ENCODE measurements around the gene USP19.
A peak's percentile ranks its signal among the peaks of the same experiment; 100 is the strongest.

The USP19 gene

GRCh38 chr3:49161197-49161596 is 40.6 kb upstream of the USP19 start:
- H3K9me3 ChIP-seq (ENCODE audit: control insufficient read depth, low read length) = no peaks in the 10 kb centered on the region
- no peak overlapping the region for H3K27ac ChIP-seq
- no peak overlapping the region for H3K4me2 ChIP-seq (ENCODE audit: low read length)
- H3K9ac ChIP-seq = no peak overlapping the region
- H3K4me1 ChIP-seq = peaks cover 8% of the 10 kb centered on the region
- H3K4me3 ChIP-seq (ENCODE audit: low read depth, low read length) = no peak overlapping the region
- no peaks in the 10 kb centered on the region for H3K79me2 ChIP-seq
- no peak overlapping the region for H2AFZ ChIP-seq
- no peaks in the 10 kb centered on the region for H3K27me3 ChIP-seq (ENCODE audit: control insufficient read depth, insufficient read depth, low read length)
- no peaks in the 10 kb centered on the region for H3K36me3 ChIP-seq (ENCODE audit: control insufficient read depth, insufficient read depth, low read length)
- TF ChIP-seq CTCF (IDR thresholded peaks at IDR 0.05) = no peak

- no peak overlapping the region for H2AFZ ChIP-seq
- H3K27ac ChIP-seq = no peak overlapping the region
- no peak overlapping the region for H3K9ac ChIP-seq
- H3K4me2 ChIP-seq (ENCODE audit: low read length) = no peak overlapping the region
- no peaks in the 10 kb centered on the region for H3K27me3 ChIP-seq (ENCODE audit: control insufficient read depth, insufficient read depth, low read length)
- H3K4me1 ChIP-seq = peaks cover 8% of the 10 kb centered on the region
- H3K4me3 ChIP-seq (ENCODE audit: low read depth, low read length) = no peak overlapping the region
- H3K9me3 ChIP-seq (ENCODE audit: control insufficient read depth, low read length) = no peaks in the 10 kb centered on the region
- H3K36me3 ChIP-seq (ENCODE audit: control insufficient read depth, insufficient read depth, low read length) = no peaks in the 10 kb centered on the region
- H3K79me2 ChIP-seq = no peaks in the 10 kb centered on the region
- TF ChIP-seq CTCF (IDR thresholded peaks at IDR 0.05) = no peak
Observed at GRCh38 chr3:49158792-49159191, 38.2 kb upstream of the USP19 start.

GRCh38 chr3:49158103-49158709 is 37.6 kb upstream of the USP19 start:
- H3K4me2 ChIP-seq (ENCODE audit: low read length) = no peak overlapping the region
- H3K4me3 ChIP-seq (ENCODE audit: low read depth, low read length) = no peak overlapping the region
- H3K36me3 ChIP-seq (ENCODE audit: control insufficient read depth, insufficient read depth, low read length) = no peaks in the 10 kb centered on the region
- H2AFZ ChIP-seq = peak overlapping the region; percentile 35
- H3K27ac ChIP-seq = peak overlapping the region; percentile 37
- no peaks in the 10 kb centered on the region for H3K9me3 ChIP-seq (ENCODE audit: control insufficient read depth, low read length)
- no peaks in the 10 kb centered on the region for H3K79me2 ChIP-seq
- H3K4me1 ChIP-seq = peaks cover 8% of the 10 kb centered on the region
- TF ChIP-seq CTCF (IDR thresholded peaks at IDR 0.05) = peak; percentile 59
- H3K27me3 ChIP-seq (ENCODE audit: control insufficient read depth, insufficient read depth, low read length) = no peaks in the 10 kb centered on the region
- H3K9ac ChIP-seq = no peak overlapping the region

- Histone ChIP-seq H3K4me2 (ENCODE audit: low read length) (no peak overlapping the region), H3K4me1 (peaks cover 8% of the 10 kb centered on the region), H3K27ac (no peak overlapping the region), H3K4me3 (ENCODE audit: low read depth, low read length) (no peak overlapping the region), H2AFZ (no peak overlapping the region), H3K27me3 (ENCODE audit: control insufficient read depth, insufficient read depth, low read length) (no peaks in the 10 kb centered on the region), H3K9me3 (ENCODE audit: control insufficient read depth, low read length) (no peaks in the 10 kb centered on the region), H3K9ac (no peak overlapping the region), H3K36me3 (ENCODE audit: control insufficient read depth, insufficient read depth, low read length) (no peaks in the 10 kb centered on the region), H3K79me2 (no peaks in the 10 kb centered on the region)
- no peak for TF ChIP-seq CTCF (IDR thresholded peaks at IDR 0.05)
Observed at GRCh38 chr3:49157289-49157688, 36.7 kb upstream of the USP19 start.

GRCh38 chr3:49153349-49153912 is 32.8 kb upstream of the USP19 start:
- H2AFZ ChIP-seq = no peak overlapping the region
- H3K27me3 ChIP-seq (ENCODE audit: control insufficient read depth, insufficient read depth, low read length) = no peaks in the 10 kb centered on the region
- no peak overlapping the region for H3K4me3 ChIP-seq (ENCODE audit: low read depth, low read length)
- no peaks in the 10 kb centered on the region for H3K79me2 ChIP-seq
- H3K9ac ChIP-seq = no peak overlapping the region
- no peak for TF ChIP-seq CTCF (IDR thresholded peaks at IDR 0.05)
- H3K36me3 ChIP-seq (ENCODE audit: control insufficient read depth, insufficient read depth, low read length) = no peaks in the 10 kb centered on the region
- no peaks in the 10 kb centered on the region for H3K9me3 ChIP-seq (ENCODE audit: control insufficient read depth, low read length)
- no peak overlapping the region for H3K27ac ChIP-seq
- peaks cover 8% of the 10 kb centered on the region for H3K4me1 ChIP-seq
- H3K4me2 ChIP-seq (ENCODE audit: low read length) = no peak overlapping the region

All from parathyroid adenoma (tissue), 2 donors.